Measurements from ENCODE around the gene PLCH1.

GRCh38 chr3:155595371-155595770 is 149.5 kb downstream of the PLCH1 start:
- no peak for TF ChIP-seq CTCF (optimal IDR thresholded peaks at IDR 0.05 in 1 of 3, IDR thresholded peaks at IDR 0.05 in 1 of 3, conservative IDR thresholded peaks at IDR 0.05 in 1 of 3; ENCODE audit: extremely low read depth in 1 of 3, insufficient read depth in 2 of 3, low read length in 3 of 3)
- TF ChIP-seq EZH2 (IDR thresholded peaks at IDR 0.05; ENCODE audit: low read length) = no peak
